NCI-H146 treated with DMSO at 0.1 percent for 48 hours (cell line): Measurements from ENCODE around the gene GMPPA.

ENCODE experiments used
- DNase-seq: peaks from one replicate; lab custom pipeline; 2025; ENCODE audit not compliant: unreplicated experiment; lab: John Stamatoyannopoulos, UW

GMPPA gene

GRCh38 chr2:219498280-219499057 is at the start of gene GMPPA:
GMPPA (plus strand) TSS chr2:219498891; CDS start chr2:219499976, 1,085 bp downstream.
- DNase-seq: peak; percentile 82

- DNase-seq: no peak
These were observed 49.1 kb upstream of the GMPPA start for GRCh38 chr2:219449609-219450008.

- DNase-seq: no peak
These were observed 46.9 kb upstream of the GMPPA start for GRCh38 chr2:219451661-219452360.

GRCh38 chr2:219452361-219453317 is 46.1 kb upstream of the GMPPA start:
- DNase-seq: no peak

- no peak for DNase-seq
These were observed 44.8 kb upstream of the GMPPA start for GRCh38 chr2:219453671-219454590.

GRCh38 chr2:219455581-219455980 is 43.1 kb upstream of the GMPPA start:
- DNase-seq: no peak

GRCh38 chr2:219457784-219458369 is 40.8 kb upstream of the GMPPA start:
- no peak for DNase-seq

- no peak for DNase-seq
These were observed 39.7 kb upstream of the GMPPA start for GRCh38 chr2:219458996-219459395.

GRCh38 chr2:219459460-219460311 is 39.0 kb upstream of the GMPPA start:
- DNase-seq: no peak

GRCh38 chr2:219460424-219460926 is 38.2 kb upstream of the GMPPA start:
- DNase-seq: no peak

GRCh38 chr2:219461047-219461514 is 37.6 kb upstream of the GMPPA start:
- no peak for DNase-seq

GRCh38 chr2:219461669-219462068 is 37.0 kb upstream of the GMPPA start:
- no peak for DNase-seq

GRCh38 chr2:219462349-219462748 is 36.3 kb upstream of the GMPPA start:
- DNase-seq: no peak

- DNase-seq: no peak
These were observed 34.2 kb upstream of the GMPPA start for GRCh38 chr2:219464286-219465032.

GRCh38 chr2:219465659-219466561 is 32.8 kb upstream of the GMPPA start:
- no peak for DNase-seq

GRCh38 chr2:219466816-219467735 is 31.6 kb upstream of the GMPPA start:
- DNase-seq: no peak
